ENCODE measurements around the gene WWC2. TPM values are rescaled to one million over a fixed set of nuclear protein-coding genes. Genes with fewer than 3 reads are reported as not detected.

Gene WWC2
- total RNA-seq, 1 experiment from 2014 or later = 39.1 TPM

DNA sequence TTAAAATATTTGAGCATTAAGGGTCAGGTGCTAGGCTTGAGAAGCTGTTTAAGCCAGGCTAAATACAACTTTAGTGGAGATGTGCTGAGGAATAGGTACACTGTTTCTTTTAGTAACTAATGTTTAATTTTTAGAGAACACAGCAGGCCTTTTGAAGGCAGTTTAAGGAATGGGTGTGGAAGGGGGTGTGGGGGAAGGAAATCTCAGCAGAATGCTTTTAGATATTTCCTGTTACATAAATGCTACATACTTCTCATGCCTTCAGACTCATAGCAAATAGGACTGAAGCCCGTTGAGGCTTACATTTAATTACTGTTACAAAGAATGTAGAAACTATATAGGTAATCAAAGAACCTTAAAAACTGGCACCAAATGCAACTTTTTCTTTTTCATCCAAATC lies 66.3 kb downstream of the WWC2 start:
- Histone ChIP-seq H3K36me3 (ENCODE audit: control insufficient read depth in 1 of 2, insufficient read depth in 2 of 2, low read length in 2 of 2) (no peaks in the 10 kb centered on the region), H3K27ac (ENCODE audit: low read depth, low read length) (no peak overlapping the region), H3K4me1 (ENCODE audit: control insufficient read depth in 1 of 2, insufficient read depth in 2 of 2, low read length in 2 of 2) (no peaks in the 10 kb centered on the region), H3K9ac (ENCODE audit: low read length) (no peak overlapping the region), H3K9me3 (ENCODE audit: control insufficient read depth in 1 of 2, insufficient read depth in 1 of 2, low read depth in 1 of 2, low read length in 2 of 2) (no peaks in the 10 kb centered on the region), H3K4me3 (replicated peaks in 1 of 2; ENCODE audit: low read depth in 1 of 2, low read length in 2 of 2) (no peak overlapping the region), H3K9me2 (ENCODE audit: insufficient read depth) (no peaks in the 10 kb centered on the region), H4K20me1 (ENCODE audit: insufficient read depth) (peaks cover 11% of the 10 kb centered on the region; the same call in 1 of the 2 replicates), H3K27me3 (ENCODE audit: insufficient read depth, low read length) (no peaks in the 10 kb centered on the region), H3K4me2 (ENCODE audit: low read length) (no peak overlapping the region), H3K79me2 (ENCODE audit: insufficient read depth, low read length) (peaks cover 90% of the 10 kb centered on the region), H2AFZ (ENCODE audit: low read depth, low read length, poor library complexity, severe bottlenecking) (no peak overlapping the region)
- no TSS peak for BruUV-seq (replicated peaks)
- ChIA-PET POLR2A (no interaction called here), RAD21 (ENCODE audit: low non-redundant PET in 1 of 2, low total read pairs in 2 of 2, uncharacterized antibody in 2 of 2, unreplicated experiment in 2 of 2) (no interaction called here), CTCF (no interaction called here)
- TF ChIP-seq, protein P1, sequence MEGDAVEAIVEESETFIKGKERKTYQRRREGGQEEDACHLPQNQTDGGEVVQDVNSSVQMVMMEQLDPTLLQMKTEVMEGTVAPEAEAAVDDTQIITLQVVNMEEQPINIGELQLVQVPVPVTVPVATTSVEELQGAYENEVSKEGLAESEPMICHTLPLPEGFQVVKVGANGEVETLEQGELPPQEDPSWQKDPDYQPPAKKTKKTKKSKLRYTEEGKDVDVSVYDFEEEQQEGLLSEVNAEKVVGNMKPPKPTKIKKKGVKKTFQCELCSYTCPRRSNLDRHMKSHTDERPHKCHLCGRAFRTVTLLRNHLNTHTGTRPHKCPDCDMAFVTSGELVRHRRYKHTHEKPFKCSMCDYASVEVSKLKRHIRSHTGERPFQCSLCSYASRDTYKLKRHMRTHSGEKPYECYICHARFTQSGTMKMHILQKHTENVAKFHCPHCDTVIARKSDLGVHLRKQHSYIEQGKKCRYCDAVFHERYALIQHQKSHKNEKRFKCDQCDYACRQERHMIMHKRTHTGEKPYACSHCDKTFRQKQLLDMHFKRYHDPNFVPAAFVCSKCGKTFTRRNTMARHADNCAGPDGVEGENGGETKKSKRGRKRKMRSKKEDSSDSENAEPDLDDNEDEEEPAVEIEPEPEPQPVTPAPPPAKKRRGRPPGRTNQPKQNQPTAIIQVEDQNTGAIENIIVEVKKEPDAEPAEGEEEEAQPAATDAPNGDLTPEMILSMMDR (IDR thresholded peaks at IDR 0.05 in 2 of 3, conservative IDR thresholded peaks at IDR 0.05 in 1 of 3; ENCODE audit: borderline replicate concordance in 1 of 3, insufficient read depth in 1 of 3, low read depth in 2 of 3, low read length in 2 of 3) = no peak
- TF ChIP-seq JUND (IDR thresholded peaks at IDR 0.05) (no peak), SP1 (IDR thresholded peaks at IDR 0.05; ENCODE audit: low read depth) (no peak), YY1 (IDR thresholded peaks at IDR 0.05; ENCODE audit: extremely low read depth, insufficient replicate concordance, low read depth, low read length) (no peak)
- TF ChIP-seq, protein P2, sequence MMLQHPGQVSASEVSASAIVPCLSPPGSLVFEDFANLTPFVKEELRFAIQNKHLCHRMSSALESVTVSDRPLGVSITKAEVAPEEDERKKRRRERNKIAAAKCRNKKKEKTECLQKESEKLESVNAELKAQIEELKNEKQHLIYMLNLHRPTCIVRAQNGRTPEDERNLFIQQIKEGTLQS (IDR thresholded peaks at IDR 0.05) = no peak
- ATAC-seq (no peak), DNase-seq (ENCODE audit: low read depth, low spot score) (no peak)
- intact Hi-C loops (cut with micrococcal nuclease) = no loop called here

DNA sequence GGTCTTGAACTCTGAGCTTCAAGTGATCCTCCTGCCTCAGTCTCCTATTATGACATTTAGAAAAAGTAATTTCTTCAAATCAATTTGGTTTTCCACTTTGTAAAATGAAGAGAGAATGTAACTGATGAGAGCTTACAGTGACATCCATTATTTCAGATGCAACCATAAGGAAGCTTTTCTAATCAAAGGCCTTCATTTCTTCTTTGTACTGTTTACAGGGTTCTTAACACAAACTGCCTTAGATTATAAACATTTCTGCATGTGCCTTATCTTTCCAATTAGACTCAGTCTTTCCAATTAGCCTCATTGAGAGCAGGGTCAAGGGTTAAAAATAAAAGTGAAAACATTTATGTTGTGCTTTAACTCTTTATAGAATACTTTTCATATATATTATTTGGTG lies 71.8 kb downstream of the WWC2 start:
- CTCF ChIA-PET = no interaction called here
- H3K27me3 ChIP-seq (ENCODE audit: insufficient read depth, low read length) = no peaks in the 10 kb centered on the region
- H3K36me3 ChIP-seq (ENCODE audit: control insufficient read depth in 1 of 2, insufficient read depth in 2 of 2, low read length in 2 of 2) = no peaks in the 10 kb centered on the region
- H3K9ac ChIP-seq (ENCODE audit: low read length) = no peak overlapping the region
- no peak overlapping the region for H3K4me2 ChIP-seq (ENCODE audit: low read length)
- BruUV-seq (replicated peaks) = no TSS peak
- no peak overlapping the region for H2AFZ ChIP-seq (ENCODE audit: low read depth, low read length, poor library complexity, severe bottlenecking)
- no peak overlapping the region for H3K27ac ChIP-seq (ENCODE audit: low read depth, low read length)
- TF ChIP-seq, protein P3, sequence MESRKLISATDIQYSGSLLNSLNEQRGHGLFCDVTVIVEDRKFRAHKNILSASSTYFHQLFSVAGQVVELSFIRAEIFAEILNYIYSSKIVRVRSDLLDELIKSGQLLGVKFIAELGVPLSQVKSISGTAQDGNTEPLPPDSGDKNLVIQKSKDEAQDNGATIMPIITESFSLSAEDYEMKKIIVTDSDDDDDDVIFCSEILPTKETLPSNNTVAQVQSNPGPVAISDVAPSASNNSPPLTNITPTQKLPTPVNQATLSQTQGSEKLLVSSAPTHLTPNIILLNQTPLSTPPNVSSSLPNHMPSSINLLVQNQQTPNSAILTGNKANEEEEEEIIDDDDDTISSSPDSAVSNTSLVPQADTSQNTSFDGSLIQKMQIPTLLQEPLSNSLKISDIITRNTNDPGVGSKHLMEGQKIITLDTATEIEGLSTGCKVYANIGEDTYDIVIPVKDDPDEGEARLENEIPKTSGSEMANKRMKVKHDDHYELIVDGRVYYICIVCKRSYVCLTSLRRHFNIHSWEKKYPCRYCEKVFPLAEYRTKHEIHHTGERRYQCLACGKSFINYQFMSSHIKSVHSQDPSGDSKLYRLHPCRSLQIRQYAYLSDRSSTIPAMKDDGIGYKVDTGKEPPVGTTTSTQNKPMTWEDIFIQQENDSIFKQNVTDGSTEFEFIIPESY (IDR thresholded peaks at IDR 0.05; ENCODE audit: extremely low read depth, insufficient replicate concordance, low read length) = no peak
- no peak for ATAC-seq
- intact Hi-C loops (cut with micrococcal nuclease) = no loop called here
- POLR2A ChIA-PET = no interaction called here
- no peak overlapping the region for H3K4me3 ChIP-seq (replicated peaks in 1 of 2; ENCODE audit: low read depth in 1 of 2, low read length in 2 of 2)
- peaks cover 83% of the 10 kb centered on the region for H3K79me2 ChIP-seq (ENCODE audit: insufficient read depth, low read length)
- no peaks in the 10 kb centered on the region for H3K9me2 ChIP-seq (ENCODE audit: insufficient read depth)
- RAD21 ChIA-PET (ENCODE audit: low non-redundant PET in 1 of 2, low total read pairs in 2 of 2, uncharacterized antibody in 2 of 2, unreplicated experiment in 2 of 2) = no interaction called here
- DNase-seq (ENCODE audit: low read depth, low spot score) = no peak
- peaks cover 4 to 5% of the 10 kb centered on the region in 2 experiments; a peak in 3 of 4 replicates for H3K4me1 ChIP-seq (ENCODE audit: control insufficient read depth in 1 of 2, insufficient read depth in 2 of 2, low read length in 2 of 2)
- no peaks in the 10 kb centered on the region for H4K20me1 ChIP-seq (ENCODE audit: insufficient read depth)
- H3K9me3 ChIP-seq (ENCODE audit: control insufficient read depth in 1 of 2, insufficient read depth in 1 of 2, low read depth in 1 of 2, low read length in 2 of 2) = no peaks in the 10 kb centered on the region
